ENCODE data around the gene CST5. TPM values are rescaled to one million over a fixed set of nuclear protein-coding genes. Genes with fewer than 3 reads are reported as not detected.

The CST5 gene
- total and polyA plus RNA-seq, 2 experiments from 2014 or later = not detected

DNA sequence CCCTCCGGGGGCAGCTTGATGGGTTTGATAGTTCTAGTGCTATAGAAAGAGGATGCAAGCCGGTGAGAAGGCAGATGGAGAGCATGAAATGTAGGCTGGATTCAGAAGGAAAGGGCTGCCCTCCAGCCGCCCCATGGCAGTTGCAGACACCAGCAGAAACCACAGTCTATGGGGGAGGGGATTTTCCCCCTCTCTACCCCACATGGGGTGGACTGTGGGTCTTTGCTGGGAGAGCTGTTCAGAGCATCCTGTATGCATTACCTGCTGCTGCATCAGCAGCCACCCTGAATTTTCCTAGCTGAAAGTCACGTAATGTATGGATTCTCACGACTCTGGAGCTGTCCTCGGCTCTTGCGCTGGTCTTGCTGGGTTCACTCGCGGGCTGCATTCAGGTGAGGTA lies 48.8 kb upstream of the CST5 start:
- no peak overlapping the region for H3K27ac Mint-ChIP-seq
- H3K27ac ChIP-seq (ENCODE audit: low read depth) = no peak overlapping the region
- H3K27me3 ChIP-seq (ENCODE audit: insufficient read depth) = no peaks in the 10 kb centered on the region
- H3K4me3 ChIP-seq = no peak overlapping the region
- TF ChIP-seq, protein P1, sequence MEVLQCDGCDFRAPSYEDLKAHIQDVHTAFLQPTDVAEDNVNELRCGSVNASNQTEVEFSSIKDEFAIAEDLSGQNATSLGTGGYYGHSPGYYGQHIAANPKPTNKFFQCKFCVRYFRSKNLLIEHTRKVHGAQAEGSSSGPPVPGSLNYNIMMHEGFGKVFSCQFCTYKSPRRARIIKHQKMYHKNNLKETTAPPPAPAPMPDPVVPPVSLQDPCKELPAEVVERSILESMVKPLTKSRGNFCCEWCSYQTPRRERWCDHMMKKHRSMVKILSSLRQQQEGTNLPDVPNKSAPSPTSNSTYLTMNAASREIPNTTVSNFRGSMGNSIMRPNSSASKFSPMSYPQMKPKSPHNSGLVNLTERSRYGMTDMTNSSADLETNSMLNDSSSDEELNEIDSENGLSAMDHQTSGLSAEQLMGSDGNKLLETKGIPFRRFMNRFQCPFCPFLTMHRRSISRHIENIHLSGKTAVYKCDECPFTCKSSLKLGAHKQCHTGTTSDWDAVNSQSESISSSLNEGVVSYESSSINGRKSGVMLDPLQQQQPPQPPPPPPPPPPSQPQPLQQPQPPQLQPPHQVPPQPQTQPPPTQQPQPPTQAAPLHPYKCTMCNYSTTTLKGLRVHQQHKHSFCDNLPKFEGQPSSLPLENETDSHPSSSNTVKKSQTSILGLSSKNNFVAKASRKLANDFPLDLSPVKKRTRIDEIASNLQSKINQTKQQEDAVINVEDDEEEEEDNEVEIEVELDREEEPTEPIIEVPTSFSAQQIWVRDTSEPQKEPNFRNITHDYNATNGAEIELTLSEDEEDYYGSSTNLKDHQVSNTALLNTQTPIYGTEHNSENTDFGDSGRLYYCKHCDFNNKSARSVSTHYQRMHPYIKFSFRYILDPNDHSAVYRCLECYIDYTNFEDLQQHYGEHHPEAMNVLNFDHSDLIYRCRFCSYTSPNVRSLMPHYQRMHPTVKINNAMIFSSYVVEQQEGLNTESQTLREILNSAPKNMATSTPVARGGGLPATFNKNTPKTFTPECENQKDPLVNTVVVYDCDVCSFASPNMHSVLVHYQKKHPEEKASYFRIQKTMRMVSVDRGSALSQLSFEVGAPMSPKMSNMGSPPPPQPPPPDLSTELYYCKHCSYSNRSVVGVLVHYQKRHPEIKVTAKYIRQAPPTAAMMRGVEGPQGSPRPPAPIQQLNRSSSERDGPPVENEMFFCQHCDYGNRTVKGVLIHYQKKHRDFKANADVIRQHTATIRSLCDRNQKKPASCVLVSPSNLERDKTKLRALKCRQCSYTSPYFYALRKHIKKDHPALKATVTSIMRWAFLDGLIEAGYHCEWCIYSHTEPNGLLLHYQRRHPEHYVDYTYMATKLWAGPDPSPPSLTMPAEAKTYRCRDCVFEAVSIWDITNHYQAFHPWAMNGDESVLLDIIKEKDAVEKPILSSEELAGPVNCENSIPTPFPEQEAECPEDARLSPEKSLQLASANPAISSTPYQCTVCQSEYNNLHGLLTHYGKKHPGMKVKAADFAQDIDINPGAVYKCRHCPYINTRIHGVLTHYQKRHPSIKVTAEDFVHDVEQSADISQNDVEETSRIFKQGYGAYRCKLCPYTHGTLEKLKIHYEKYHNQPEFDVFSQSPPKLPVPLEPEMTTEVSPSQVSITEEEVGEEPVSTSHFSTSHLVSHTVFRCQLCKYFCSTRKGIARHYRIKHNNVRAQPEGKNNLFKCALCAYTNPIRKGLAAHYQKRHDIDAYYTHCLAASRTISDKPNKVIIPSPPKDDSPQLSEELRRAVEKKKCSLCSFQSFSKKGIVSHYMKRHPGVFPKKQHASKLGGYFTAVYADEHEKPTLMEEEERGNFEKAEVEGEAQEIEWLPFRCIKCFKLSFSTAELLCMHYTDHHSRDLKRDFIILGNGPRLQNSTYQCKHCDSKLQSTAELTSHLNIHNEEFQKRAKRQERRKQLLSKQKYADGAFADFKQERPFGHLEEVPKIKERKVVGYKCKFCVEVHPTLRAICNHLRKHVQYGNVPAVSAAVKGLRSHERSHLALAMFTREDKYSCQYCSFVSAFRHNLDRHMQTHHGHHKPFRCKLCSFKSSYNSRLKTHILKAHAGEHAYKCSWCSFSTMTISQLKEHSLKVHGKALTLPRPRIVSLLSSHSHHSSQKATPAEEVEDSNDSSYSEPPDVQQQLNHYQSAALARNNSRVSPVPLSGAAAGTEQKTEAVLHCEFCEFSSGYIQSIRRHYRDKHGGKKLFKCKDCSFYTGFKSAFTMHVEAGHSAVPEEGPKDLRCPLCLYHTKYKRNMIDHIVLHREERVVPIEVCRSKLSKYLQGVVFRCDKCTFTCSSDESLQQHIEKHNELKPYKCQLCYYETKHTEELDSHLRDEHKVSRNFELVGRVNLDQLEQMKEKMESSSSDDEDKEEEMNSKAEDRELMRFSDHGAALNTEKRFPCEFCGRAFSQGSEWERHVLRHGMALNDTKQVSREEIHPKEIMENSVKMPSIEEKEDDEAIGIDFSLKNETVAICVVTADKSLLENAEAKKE (CRISPR knock-in tag; IDR thresholded peaks at IDR 0.05) = no peak
- TF ChIP-seq ZNF114 (CRISPR knock-in tag; IDR thresholded peaks at IDR 0.05) (no peak), STAT1 (IDR thresholded peaks at IDR 0.05; ENCODE audit: unreplicated experiment) (no peak), EZH2phosphoT487 (IDR thresholded peaks at IDR 0.05; ENCODE audit: unreplicated experiment) (no peak)
- DNase-seq (ENCODE audit: low spot score) (no peak), ATAC-seq (no peak)
- H4K20me1 ChIP-seq (replicated peaks; ENCODE audit: insufficient read depth) = no peaks in the 10 kb centered on the region
- H3K9me3 Mint-ChIP-seq = peaks cover 4% of the 10 kb centered on the region; the same call in 1 of the 3 replicates
- H3K4me3 Mint-ChIP-seq = no peak overlapping the region
- H3K4me2 ChIP-seq = no peak overlapping the region
- no peaks in the 10 kb centered on the region for H3K36me3 ChIP-seq (ENCODE audit: insufficient read depth)
- H3K9me2 ChIP-seq (ENCODE audit: insufficient read depth) = no peaks in the 10 kb centered on the region
- no peaks in the 10 kb centered on the region for H3K4me1 ChIP-seq (ENCODE audit: insufficient read depth)
- H2AFZ ChIP-seq = peak overlapping the region; percentile 56; the same call in 1 of the 2 replicates
- no peaks in the 10 kb centered on the region for H3F3A ChIP-seq (replicated peaks; ENCODE audit: low read depth)
- H3K4me1 Mint-ChIP-seq = no peaks in the 10 kb centered on the region
- H3K27me3 Mint-ChIP-seq (ENCODE audit: insufficient read depth, low read depth, poor library complexity) = no peaks in the 10 kb centered on the region
- no peaks in the 10 kb centered on the region for H3K36me3 Mint-ChIP-seq (ENCODE audit: low read depth)
- no peaks in the 10 kb centered on the region for H3K79me2 ChIP-seq (replicated peaks; ENCODE audit: insufficient read depth)

DNA sequence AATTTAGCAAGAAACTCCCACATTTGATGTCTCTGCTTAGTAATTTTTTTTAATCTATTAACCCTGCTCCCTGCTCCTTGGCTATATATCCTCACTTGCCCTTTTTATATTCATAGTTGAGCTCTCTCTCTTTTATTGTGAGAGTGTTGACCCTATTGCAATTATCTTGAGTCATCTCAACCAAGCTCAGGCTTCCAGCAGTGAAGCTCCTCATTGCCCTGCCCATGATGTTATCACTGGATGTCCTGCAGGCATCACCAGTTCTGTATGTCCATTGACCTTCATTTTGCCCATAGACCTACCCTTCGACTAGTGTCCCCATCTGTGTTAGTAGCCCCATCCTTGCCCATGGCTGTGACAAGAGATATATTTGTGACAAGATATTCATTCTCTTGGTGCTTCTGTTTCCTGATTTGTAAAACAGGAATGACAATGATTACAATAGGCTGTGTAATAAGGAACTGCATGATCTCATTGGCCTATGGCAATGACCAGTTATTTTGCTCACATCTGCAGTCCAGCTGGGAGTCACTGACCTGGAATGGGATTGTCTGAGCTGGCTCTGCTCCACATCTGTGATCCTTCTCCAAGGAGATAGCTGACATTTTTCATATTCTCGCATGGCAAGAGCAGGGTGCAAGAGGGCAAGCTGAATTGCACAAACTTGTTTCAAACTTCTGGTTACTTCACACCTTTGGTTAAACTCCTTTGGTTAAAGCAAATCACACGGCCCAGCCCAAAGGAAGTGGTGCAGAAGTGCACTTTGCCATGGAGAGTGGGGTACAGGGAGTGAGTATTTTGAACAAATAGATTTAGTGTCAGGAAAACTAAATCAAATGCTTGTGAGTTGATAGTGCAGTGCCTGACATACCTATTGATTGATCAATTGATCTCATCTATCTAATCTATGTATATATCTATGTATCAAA lies 47.7 kb upstream of the CST5 start:
- no peak overlapping the region for H3K4me3 ChIP-seq
- no peak for ATAC-seq
- H3K4me2 ChIP-seq = no peak overlapping the region
- H3F3A ChIP-seq (replicated peaks; ENCODE audit: low read depth) = no peaks in the 10 kb centered on the region
- Mint-ChIP-seq H3K4me3 (no peak overlapping the region), H3K9me3 (peaks cover 4% of the 10 kb centered on the region; the same call in 1 of the 3 replicates), H3K27me3 (ENCODE audit: insufficient read depth, low read depth, poor library complexity) (no peaks in the 10 kb centered on the region), H3K4me1 (no peaks in the 10 kb centered on the region), H3K27ac (no peak overlapping the region), H3K36me3 (ENCODE audit: low read depth) (no peaks in the 10 kb centered on the region; the same call in 2 of the 3 replicates)
- no peaks in the 10 kb centered on the region for H3K79me2 ChIP-seq (replicated peaks; ENCODE audit: insufficient read depth)
- no peaks in the 10 kb centered on the region for H4K20me1 ChIP-seq (replicated peaks; ENCODE audit: insufficient read depth)
- H3K27me3 ChIP-seq (ENCODE audit: insufficient read depth) = no peaks in the 10 kb centered on the region
- no peak for DNase-seq (ENCODE audit: low spot score)
- H3K27ac ChIP-seq (ENCODE audit: low read depth) = no peak overlapping the region
- H3K4me1 ChIP-seq (ENCODE audit: insufficient read depth) = no peaks in the 10 kb centered on the region
- H3K36me3 ChIP-seq (ENCODE audit: insufficient read depth) = no peaks in the 10 kb centered on the region
- no peak overlapping the region for H2AFZ ChIP-seq
- H3K9me2 ChIP-seq (ENCODE audit: insufficient read depth) = no peaks in the 10 kb centered on the region
- TF ChIP-seq NANOG (IDR thresholded peaks at IDR 0.05; ENCODE audit: borderline replicate concordance) (no peak), CREB1 (CRISPR knock-in tag; IDR thresholded peaks at IDR 0.05; ENCODE audit: low read depth) (no peak), ZNF331 (CRISPR knock-in tag; IDR thresholded peaks at IDR 0.05; ENCODE audit: low read depth) (no peak), POLR2AphosphoS5 (IDR thresholded peaks at IDR 0.05; ENCODE audit: low read depth) (no peak), EZH2phosphoT487 (IDR thresholded peaks at IDR 0.05; ENCODE audit: unreplicated experiment) (no peak), EZH2 (IDR thresholded peaks at IDR 0.05; ENCODE audit: low read depth, unreplicated experiment) (no peak)
- TF ChIP-seq, protein P2, sequence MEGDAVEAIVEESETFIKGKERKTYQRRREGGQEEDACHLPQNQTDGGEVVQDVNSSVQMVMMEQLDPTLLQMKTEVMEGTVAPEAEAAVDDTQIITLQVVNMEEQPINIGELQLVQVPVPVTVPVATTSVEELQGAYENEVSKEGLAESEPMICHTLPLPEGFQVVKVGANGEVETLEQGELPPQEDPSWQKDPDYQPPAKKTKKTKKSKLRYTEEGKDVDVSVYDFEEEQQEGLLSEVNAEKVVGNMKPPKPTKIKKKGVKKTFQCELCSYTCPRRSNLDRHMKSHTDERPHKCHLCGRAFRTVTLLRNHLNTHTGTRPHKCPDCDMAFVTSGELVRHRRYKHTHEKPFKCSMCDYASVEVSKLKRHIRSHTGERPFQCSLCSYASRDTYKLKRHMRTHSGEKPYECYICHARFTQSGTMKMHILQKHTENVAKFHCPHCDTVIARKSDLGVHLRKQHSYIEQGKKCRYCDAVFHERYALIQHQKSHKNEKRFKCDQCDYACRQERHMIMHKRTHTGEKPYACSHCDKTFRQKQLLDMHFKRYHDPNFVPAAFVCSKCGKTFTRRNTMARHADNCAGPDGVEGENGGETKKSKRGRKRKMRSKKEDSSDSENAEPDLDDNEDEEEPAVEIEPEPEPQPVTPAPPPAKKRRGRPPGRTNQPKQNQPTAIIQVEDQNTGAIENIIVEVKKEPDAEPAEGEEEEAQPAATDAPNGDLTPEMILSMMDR (conservative IDR thresholded peaks at IDR 0.05; ENCODE audit: low read depth in 2 of 2) = no peak
